Activated CD8-positive, alpha-beta memory T cell treated with anti-CD3 and anti-CD28 coated beads, Interleukin-2, amount 50 U/mL, for 24 hours (primary cell): Measurements from ENCODE around the gene MED16.
"Not testable (repeated sequence)": the region's sequence is repeated elsewhere in the genome, so short reads cannot be mapped to it uniquely, and the experiment has no call there.

ENCODE experiments used
- DNase-seq: peaks from one replicate; pipeline ENCODE4 v3.0.0-alpha.2; 2020; ENCODE audit errors: extremely low read depth

MED16 gene

GRCh38 chr19:854549-854948, 38.4 kb downstream of the MED16 start:
- DNase-seq: no peak

GRCh38 chr19:853614-854220, 39.3 kb downstream of the MED16 start:
- DNase-seq: not testable (repeated sequence)

GRCh38 chr19:853014-853585, 39.9 kb downstream of the MED16 start:
- no peak for DNase-seq

- DNase-seq: no peak
These were observed 40.6 kb downstream of the MED16 start, which contains the start of gene ELANE for GRCh38 chr19:852136-853013. ELANE (plus strand) TSS chr19:852303; CDS start chr19:852329, 26 bp downstream.

- DNase-seq: no peak
These were observed 42.0 kb downstream of the MED16 start for GRCh38 chr19:850979-851335.

- DNase-seq: no peak
These were observed 42.6 kb downstream of the MED16 start for GRCh38 chr19:850221-850978.

- DNase-seq: not testable (repeated sequence)
These were observed 43.8 kb downstream of the MED16 start for GRCh38 chr19:849195-849594.

GRCh38 chr19:848386-848921, 44.5 kb downstream of the MED16 start:
- DNase-seq: no peak

GRCh38 chr19:845707-846521, 47.1 kb downstream of the MED16 start:
- DNase-seq: no peak

- DNase-seq: no peak
These were observed 48.4 kb downstream of the MED16 start for GRCh38 chr19:844546-844971.

GRCh38 chr19:843836-844545, 49.0 kb downstream of the MED16 start:
- DNase-seq: no peak

GRCh38 chr19:843180-843835, 49.7 kb downstream of the MED16 start:
- no peak for DNase-seq

GRCh38 chr19:842802-843179, 50.2 kb downstream of the MED16 start:
- DNase-seq: not testable (repeated sequence)

- DNase-seq: no peak
These were observed 52.3 kb downstream of the MED16 start, which contains the start of gene PRTN3 for GRCh38 chr19:840519-841206. PRTN3 (plus strand) TSS chr19:840999; CDS start chr19:841009, 10 bp downstream.

GRCh38 chr19:835210-835810, 57.7 kb downstream of the MED16 start:
- no peak for DNase-seq

GRCh38 chr19:834216-834615, 58.8 kb downstream of the MED16 start:
- no peak for DNase-seq

- no peak for DNase-seq
These were observed 61.3 kb downstream of the MED16 start for GRCh38 chr19:831407-832369.
